CD4-positive, alpha-beta T cell treated with Interleukin-17A for 4 hours (primary cell): ENCODE data around the gene RP2.

Source experiments
- DNase-seq: peaks from one replicate; pipeline ENCODE4 v3.0.0-alpha.2; 2020; ENCODE audit warnings: mixed read lengths

RP2 gene

DNA sequence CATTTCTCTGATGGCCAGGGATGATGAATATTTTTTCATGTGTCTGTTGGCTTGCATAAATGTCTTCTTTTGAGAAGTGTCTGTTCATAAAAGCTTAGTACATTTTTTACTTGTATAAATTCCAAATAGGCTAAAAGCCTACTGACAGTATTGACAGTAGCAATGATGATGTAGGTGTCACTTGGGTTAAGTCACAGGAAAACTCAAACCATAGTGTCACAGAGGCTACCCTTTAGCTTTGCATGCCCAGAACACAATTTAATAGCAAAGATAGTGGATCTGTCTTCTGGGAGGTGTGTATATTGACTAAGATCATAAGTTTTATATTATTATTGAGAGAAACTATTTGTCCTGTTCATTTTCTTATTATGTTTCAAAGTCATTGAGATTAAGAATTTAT is 8.1 kb downstream of the RP2 start:
- DNase-seq = no peak

GRCh38 chrX:46849933-46850332 is 13.1 kb downstream of the RP2 start:
- no peak for DNase-seq

DNA sequence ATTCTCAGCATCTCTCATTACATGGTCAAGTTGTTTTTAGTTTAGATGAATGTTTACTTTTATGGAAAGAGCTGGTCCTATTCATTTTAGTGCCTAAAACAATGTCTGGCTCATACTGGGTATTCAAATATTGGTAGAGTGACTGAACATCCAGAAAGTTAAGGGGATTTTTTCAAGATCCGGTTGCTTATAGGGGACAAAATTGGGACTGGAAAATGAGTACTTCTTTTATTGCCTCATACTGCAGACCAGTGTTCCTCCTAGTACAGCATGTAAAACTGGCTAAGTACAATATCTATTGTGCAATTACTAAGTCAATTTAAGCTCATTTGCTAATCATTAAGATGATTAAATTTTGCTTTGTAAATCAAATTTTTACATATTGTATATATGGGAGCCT is 13.9 kb downstream of the RP2 start:
- no peak for DNase-seq

- DNase-seq = no peak
These were observed 19.6 kb downstream of the RP2 start for GRCh38 chrX:46856483-46856882.

DNA sequence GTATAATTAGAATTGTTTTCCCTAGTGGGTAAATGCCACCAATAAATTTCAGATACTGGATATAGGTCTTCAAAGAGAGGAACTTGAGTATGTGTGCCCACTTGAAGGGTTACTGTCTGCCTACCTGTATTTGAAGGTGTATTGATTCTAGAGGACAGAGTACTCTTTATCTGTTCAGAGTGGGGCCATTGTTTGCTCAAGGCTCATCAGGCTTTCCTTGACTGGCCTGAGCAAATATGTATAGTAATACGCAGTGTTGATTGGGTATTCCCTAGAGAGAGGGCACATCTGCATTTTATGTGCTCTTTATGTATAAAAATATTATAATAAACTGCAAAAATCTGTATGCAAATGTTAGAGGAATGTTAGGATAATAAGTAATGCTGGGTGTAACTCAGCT is 23.7 kb downstream of the RP2 start:
- no peak for DNase-seq

DNA sequence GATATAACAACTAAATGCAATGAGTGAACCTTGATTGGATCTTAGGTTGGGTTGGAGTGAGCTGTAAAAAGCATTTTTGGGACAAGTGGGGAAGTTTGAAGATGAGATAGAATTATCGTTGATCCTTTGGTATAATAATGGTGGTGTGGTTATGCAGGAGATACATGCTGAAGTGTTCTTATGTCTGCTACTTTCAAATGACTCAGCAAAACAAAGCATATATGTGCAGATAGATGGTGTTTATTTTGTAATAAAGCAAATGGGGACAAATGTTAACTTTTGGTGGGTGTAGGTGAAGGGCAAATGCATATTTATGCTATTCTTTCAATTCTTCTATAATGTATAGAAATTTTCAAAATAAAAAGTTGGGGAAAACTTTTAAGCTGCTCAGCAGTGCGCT is 26.2 kb downstream of the RP2 start:
- DNase-seq = no peak

GRCh38 chrX:46864606-46865005 is 27.8 kb downstream of the RP2 start:
- DNase-seq = no peak

GRCh38 chrX:46865281-46865680 is 28.4 kb downstream of the RP2 start:
- DNase-seq = no peak

- DNase-seq = no peak
These were observed 29.9 kb downstream of the RP2 start for GRCh38 chrX:46866726-46867125.

- DNase-seq = no peak
These were observed 36.9 kb downstream of the RP2 start for GRCh38 chrX:46873746-46874145.

DNA sequence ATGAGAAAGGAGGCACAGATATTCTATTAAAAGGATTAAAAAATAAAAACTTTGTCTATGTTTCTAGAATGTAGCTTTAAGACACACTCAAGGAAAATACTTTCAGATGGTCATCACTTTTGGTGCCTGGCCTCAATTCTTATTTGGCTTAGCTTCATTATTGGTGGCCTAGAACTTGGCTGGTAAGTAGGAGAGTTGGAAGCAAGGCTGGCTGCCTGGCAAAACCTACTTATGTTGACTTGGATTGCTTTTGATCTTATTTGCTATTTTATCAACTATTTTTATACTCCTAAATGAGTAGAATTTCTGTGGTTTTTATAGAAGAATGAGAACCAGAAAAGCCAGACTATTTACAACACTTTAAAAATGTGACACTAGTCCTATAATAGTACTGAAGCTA is 40.1 kb downstream of the RP2 start:
- DNase-seq = no peak

DNA sequence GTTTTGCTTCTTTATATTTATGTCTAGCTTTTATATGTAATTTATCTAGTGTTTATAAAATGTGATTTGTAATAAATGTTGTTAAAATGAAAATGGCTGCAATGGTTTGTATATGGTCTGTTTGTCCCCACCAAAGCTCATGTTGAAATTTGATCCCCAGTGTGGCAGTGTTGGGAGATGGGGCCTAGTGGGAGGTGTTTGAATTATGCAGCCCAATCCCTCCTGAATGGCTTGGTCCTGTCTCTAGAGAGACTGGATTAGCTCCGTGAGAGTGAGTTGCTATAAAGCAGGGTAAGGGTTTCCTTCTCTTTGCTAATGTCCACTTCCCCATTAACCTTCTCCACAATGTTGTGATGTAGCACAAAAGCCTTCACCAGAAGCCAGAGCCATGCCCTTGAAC is 45.4 kb downstream of the RP2 start:
- no peak for DNase-seq

DNA sequence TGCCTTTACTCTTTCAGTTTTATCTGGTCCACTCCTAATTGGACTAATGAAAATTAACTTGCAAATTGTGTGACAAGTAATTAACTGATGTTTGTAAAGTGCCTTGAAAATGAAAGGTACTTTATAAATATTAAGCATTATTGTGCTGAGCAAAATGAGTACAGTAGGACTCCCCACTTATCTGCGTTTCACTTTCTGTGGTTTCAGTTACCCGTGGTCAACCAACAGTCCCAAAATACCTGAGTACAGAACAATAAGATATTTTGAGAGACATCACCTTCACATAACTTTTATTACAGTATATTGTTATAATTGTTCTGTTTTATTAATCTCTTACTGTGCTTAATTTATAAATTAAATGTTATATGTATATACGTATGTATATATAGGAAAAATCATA is 48.0 kb downstream of the RP2 start:
- no peak for DNase-seq

GRCh38 chrX:46898207-46898606 is 61.4 kb downstream of the RP2 start:
- no peak for DNase-seq

GRCh38 chrX:46903458-46904242 is 66.8 kb downstream of the RP2 start:
- peak; percentile 68 for DNase-seq

DNA sequence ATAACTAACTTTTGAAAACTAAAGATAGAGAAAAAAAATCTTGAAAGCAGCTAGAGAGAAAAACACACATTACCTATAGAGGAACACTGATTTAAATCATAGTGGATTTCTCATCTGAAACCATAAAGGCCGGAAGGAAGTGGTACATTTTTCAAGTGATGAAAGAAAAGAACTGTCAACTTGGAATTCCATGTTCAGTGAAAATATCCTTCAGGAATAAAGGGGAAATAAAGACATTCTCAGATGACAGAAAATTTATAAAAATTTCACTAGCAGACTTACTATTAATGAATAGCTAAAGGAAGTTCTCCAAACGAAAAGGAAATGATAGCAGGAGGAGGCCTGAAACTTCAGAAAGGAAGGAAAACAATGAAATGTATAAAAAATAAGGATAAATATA is 67.8 kb downstream of the RP2 start:
- no peak for DNase-seq

- DNase-seq = no peak
These were observed 73.6 kb downstream of the RP2 start for GRCh38 chrX:46910415-46910814.

- DNase-seq = peak; percentile 58
These were observed 75.3 kb downstream of the RP2 start, which contains the start of gene JADE3 for GRCh38 chrX:46912098-46912602. TSS of gene JADE3 (plus strand) at chrX:46912421. CDS start at chrX:46984895, 72,474 bp downstream.

GRCh38 chrX:46912603-46913491 is 76.0 kb downstream of the RP2 start:
- peak; percentile 42 for DNase-seq

DNA sequence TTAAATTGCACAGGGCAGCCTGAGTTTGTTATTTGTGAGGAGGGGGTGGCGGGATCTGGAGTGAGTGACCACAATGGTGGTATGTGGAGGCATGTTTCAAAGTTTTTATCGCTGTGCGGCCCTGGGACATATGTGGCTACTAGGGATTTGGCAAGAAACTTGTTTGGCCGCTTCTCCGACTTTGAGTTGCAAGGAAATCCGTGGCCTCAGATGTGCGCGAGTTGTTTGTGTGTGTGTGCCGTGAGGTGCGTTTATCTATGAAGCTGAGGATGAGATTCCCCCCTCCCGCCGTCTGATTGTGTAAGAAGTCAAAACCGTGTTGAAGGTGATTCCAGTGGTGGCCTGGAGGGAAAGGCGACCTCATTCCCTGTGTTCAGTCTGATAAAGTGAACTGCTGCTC is 76.8 kb downstream of the RP2 start:
- peak; percentile 8 for DNase-seq

GRCh38 chrX:46916273-46916672 is 79.4 kb downstream of the RP2 start:
- DNase-seq = no peak

- DNase-seq = no peak
These were observed 80.8 kb downstream of the RP2 start for GRCh38 chrX:46917622-46918021.

DNA sequence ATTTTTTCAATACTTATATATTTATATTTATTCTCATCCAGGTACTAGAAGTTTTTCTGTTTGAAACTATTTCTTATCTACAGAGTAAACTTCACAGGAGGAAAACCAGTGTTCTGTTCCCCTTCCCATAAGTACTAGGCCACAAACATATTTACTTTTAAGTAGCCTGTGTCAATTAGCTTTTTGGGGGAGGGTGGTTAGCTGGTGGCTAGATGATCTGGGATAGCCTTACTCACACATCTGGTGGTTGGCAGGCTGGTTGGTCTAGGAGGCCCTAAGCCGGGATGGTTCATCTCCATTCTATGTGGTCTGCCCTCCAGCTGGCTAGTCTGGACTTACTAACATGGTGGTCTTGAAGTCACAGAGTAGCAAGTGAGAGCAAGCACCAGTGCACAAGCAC is 81.6 kb downstream of the RP2 start:
- DNase-seq = no peak

DNA sequence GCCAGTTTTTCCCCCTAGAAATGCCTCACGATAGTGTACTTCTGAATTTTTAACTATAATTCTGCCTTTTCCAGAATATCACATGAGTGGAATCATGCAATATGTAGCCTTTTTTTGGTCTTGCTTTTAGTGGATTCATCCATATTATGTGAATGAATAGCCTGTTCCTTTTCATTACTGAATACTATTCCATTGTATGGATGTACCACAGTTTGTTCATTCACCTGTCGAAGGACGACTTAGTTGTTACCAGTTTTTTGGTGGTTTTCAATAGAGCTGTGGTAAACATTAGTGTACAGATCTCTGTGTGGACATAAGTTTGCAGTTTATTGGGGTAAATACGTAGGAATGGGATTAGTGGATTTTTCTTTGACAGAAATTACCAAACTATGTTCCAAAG is 83.4 kb downstream of the RP2 start:
- DNase-seq = no peak
